HL-60 (cell line): Measurements from ENCODE around the gene ONECUT1.

Experiments used
- CTCF ChIP-seq: IDR thresholded peaks from one replicate; pipeline ENCODE4 v1.5.1; 2011; ENCODE audit warnings: low read length, control low read depth, inconsistent platforms; ENCODE audit not compliant: insufficient read depth
- POLR2AphosphoS5 ChIP-seq: IDR thresholded peaks from 2 replicates; pipeline ENCODE4 v1.6.1; 2012; ENCODE audit warnings: low read depth
- REST ChIP-seq: IDR thresholded peaks from 2 replicates; pipeline ENCODE4 v1.6.1; 2012; ENCODE audit warnings: low read depth; ENCODE audit not compliant: insufficient replicate concordance

DNA sequence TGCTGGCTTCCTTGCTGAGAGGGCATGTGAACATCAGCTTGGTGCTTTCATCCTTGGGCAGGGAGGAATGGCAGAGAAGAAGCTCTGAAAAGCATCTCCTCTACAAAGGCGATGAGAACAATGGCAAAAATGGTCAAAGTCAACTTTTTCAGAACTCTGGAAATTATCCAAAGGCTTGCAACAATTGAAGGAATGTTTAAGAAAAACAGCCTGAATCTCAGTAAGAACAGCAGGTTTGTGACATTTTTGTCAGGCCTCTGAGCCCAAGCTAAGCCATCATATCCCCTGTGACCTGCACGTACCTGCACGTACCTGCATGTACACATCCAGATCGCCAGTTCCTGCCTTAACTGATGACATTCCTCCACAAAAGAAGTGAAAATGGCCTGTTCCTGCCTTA, 51.8 kb downstream of the ONECUT1 start:
- TF ChIP-seq CTCF (no peak), POLR2AphosphoS5 (no peak), REST (no peak)
